ENCODE measurements around the gene TNNI3. TPM values are rescaled to one million over a fixed set of nuclear protein-coding genes. Genes with fewer than 3 reads are reported as not detected.

The TNNI3 gene
- total RNA-seq, 1 donor from 2014 or later, result not detected

DNA sequence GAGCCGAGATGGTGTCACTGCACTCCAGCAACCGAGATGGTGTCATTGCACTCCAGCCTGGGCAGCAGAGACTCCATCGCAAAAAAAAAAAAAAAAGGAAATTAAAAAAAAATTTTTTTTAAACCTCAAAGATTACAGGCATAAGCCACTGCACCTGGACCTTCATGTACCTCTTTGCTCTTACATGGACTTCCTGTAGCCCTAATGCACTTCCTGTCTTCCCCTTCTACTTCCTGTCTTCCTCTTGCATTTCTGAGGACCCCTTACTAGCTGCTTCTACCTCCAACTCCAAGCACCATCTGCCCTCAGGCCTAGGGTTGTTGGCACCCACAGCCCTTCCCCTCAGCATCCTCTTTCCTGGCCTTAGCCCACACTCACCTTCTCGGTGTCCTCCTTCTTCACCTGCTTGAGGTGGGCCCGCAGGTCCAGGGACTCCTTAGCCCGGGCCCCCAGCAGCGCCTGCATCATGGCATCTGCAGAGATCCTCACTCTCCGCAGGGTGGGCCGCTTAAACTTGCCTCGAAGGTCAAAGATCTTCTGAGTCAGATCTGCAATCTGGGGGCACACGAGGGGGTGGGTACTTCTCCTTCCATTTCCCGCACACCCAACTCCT lies 3.8 kb downstream of the TNNI3 start:
- Mint-ChIP-seq H3K36me3 (ENCODE audit: low read depth, unreplicated experiment) (peaks cover 23% of the 10 kb centered on the region), H3K9me3 (ENCODE audit: unreplicated experiment) (peaks cover 7% of the 10 kb centered on the region), H3K27ac (ENCODE audit: unreplicated experiment) (no peak overlapping the region), H3K27me3 (ENCODE audit: unreplicated experiment) (peaks cover 26% of the 10 kb centered on the region), H3K4me1 (ENCODE audit: unreplicated experiment) (peaks cover 14% of the 10 kb centered on the region), H3K4me3 (ENCODE audit: unreplicated experiment) (peak overlapping the region; percentile 57)
- no peak for DNase-seq (ENCODE audit: low spot score)
- TF ChIP-seq, protein P1, sequence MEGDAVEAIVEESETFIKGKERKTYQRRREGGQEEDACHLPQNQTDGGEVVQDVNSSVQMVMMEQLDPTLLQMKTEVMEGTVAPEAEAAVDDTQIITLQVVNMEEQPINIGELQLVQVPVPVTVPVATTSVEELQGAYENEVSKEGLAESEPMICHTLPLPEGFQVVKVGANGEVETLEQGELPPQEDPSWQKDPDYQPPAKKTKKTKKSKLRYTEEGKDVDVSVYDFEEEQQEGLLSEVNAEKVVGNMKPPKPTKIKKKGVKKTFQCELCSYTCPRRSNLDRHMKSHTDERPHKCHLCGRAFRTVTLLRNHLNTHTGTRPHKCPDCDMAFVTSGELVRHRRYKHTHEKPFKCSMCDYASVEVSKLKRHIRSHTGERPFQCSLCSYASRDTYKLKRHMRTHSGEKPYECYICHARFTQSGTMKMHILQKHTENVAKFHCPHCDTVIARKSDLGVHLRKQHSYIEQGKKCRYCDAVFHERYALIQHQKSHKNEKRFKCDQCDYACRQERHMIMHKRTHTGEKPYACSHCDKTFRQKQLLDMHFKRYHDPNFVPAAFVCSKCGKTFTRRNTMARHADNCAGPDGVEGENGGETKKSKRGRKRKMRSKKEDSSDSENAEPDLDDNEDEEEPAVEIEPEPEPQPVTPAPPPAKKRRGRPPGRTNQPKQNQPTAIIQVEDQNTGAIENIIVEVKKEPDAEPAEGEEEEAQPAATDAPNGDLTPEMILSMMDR (IDR thresholded peaks at IDR 0.05; ENCODE audit: unreplicated experiment), result no peak

DNA sequence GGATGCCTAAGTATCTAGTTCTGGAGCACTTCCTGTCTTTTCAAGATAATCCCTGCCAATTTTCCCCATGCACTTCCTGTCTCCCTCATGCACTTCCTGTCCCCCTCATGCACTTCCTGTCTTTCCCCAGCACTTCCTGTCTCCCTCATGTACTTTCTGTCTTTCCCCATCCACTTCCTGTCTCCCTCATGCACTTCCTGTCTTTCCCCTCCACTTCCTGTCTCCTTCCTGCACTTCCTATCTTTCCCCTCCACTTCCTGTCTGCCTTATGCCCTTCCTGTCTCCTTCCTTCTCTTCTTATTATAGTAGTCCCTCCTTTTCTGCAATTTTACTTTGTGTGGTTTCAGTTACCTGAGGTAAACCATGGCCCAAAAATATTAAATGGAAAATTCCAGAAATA lies 5.5 kb downstream of the TNNI3 start:
- peak overlapping the region; percentile 90 for H3K27ac Mint-ChIP-seq (ENCODE audit: unreplicated experiment)
- TF ChIP-seq, protein P1 (IDR thresholded peaks at IDR 0.05; ENCODE audit: unreplicated experiment), result no peak

DNA sequence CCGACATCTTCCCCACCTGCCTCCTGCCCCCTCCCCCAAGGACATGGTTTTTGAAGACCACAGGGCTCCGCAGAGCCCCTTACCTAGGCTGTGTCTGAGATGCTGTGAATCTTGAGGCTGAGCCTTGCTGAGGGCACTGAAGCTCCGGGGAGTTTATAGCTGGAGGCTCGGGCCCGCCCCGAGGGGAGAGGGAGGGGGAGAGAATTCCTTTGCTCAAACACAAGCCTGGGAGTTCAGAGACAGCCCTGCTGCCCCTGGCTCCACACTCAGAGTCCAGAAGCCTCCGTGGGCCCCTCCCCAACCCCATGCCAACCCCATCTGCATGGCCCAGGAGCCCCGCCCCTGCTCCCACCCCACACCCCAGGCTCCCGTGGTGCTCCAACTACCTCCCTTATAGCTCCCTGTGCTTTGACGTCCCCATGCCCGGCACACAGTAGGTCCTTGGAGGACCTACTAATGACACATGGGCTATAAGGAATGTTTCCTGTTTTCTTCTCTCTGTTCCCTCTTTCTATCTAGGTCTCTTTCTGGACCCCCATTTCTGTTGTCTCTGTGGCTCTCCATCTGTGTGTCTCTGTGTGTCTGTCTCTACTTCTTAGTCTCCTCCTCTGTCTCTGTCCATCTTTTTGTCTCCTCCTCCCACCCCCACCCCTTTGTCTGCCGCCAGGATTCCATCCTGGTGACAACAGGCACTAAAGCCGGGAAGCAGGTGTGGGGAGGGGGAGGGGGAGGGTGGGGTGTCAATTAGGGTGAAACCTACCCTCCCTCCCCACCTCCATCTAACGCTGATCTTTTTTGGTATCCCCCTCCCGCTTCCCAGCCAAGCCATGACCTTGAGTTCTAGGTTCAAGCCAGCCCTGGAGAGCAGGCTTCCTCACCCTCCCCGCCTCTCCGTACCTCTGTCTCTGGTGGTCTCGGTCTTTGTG lies 8.2 kb downstream of the TNNI3 start, which contains the start of gene TNNT1:
Gene TNNT1 (minus strand): TSS at position 129 of the 926 bp plus-strand sequence. CDS start 2,049 bp downstream, outside the sequence.
- Mint-ChIP-seq H3K4me1 (ENCODE audit: unreplicated experiment) (peaks cover 12% of the 10 kb centered on the region), H3K4me3 (ENCODE audit: unreplicated experiment) (no peak within 1 kb of the TSS), H3K27ac (ENCODE audit: unreplicated experiment) (no peak within 1 kb of the TSS), H3K9me3 (ENCODE audit: unreplicated experiment) (peaks cover 7% of the 10 kb centered on the region), H3K36me3 (ENCODE audit: low read depth, unreplicated experiment) (peaks cover 19% of the 10 kb centered on the region), H3K27me3 (ENCODE audit: unreplicated experiment) (peaks cover 26% of the 10 kb centered on the region)
- no peak for DNase-seq (ENCODE audit: low spot score)
- TF ChIP-seq, protein P1 (IDR thresholded peaks at IDR 0.05; ENCODE audit: unreplicated experiment), result no peak

More for the DNA sequence above, 5.5 kb downstream of the TNNI3 start:
- H3K27me3 Mint-ChIP-seq (ENCODE audit: unreplicated experiment), result peaks cover 26% of the 10 kb centered on the region
- peaks cover 7% of the 10 kb centered on the region for H3K9me3 Mint-ChIP-seq (ENCODE audit: unreplicated experiment)
- peaks cover 23% of the 10 kb centered on the region for H3K36me3 Mint-ChIP-seq (ENCODE audit: low read depth, unreplicated experiment)
- H3K4me3 Mint-ChIP-seq (ENCODE audit: unreplicated experiment), result no peak overlapping the region
- peaks cover 14% of the 10 kb centered on the region for H3K4me1 Mint-ChIP-seq (ENCODE audit: unreplicated experiment)
- no peak for DNase-seq (ENCODE audit: low spot score)

DNA sequence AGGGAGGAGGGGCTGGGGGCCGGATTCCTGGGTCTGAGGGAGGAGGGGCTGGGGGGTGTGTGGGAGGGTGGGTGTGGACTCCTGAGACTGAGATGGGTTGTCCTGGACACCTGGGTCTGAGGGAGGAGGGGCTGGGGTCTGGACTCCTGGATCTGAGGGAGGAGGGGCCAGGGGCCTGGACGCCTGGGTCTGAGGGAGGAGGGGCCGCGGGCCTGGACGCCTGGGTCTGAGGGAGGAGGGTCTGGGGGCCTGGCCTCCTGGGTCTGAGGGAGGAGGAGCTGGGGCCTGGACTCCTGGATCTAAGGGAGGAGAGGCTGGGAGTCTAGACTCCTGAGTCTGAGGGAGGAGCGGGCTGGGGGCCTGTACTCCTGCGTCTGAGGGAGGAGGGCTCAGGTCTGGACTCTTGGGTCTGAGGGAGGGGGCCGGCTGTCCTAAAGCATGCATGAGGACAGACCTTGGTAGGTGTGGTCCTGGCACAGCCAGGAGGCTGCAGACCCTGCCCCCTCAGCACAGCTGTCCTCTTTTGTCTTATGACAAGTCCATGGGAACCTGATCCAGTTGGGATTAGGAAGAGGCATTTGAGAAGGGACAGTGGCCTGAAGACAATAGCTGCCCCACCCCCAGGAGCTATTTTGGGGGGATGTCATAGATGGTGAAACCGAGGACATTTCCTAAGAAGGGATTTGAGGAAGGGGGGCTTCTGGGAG lies 9.8 kb downstream of the TNNI3 start:
- peaks cover 12% of the 10 kb centered on the region for H3K36me3 Mint-ChIP-seq (ENCODE audit: low read depth, unreplicated experiment)
- no peak for DNase-seq (ENCODE audit: low spot score)
- peaks cover 26% of the 10 kb centered on the region for H3K27me3 Mint-ChIP-seq (ENCODE audit: unreplicated experiment)
- H3K9me3 Mint-ChIP-seq (ENCODE audit: unreplicated experiment), result peaks cover 7% of the 10 kb centered on the region
- H3K4me1 Mint-ChIP-seq (ENCODE audit: unreplicated experiment), result peaks cover 5% of the 10 kb centered on the region
- TF ChIP-seq, protein P1 (IDR thresholded peaks at IDR 0.05; ENCODE audit: unreplicated experiment), result no peak
- H3K27ac Mint-ChIP-seq (ENCODE audit: unreplicated experiment), result no peak overlapping the region
- H3K4me3 Mint-ChIP-seq (ENCODE audit: unreplicated experiment), result no peak overlapping the region

Measured in endothelial cell (in vitro differentiated cells).